NCI-H446 treated with DMSO at 0.1 percent for 48 hours (cell line): ENCODE results near the gene TMEM38A.
A peak's percentile ranks its signal among the peaks of the same experiment; 100 is the strongest.

Experiments
- DNase-seq: peaks from one replicate; lab custom pipeline; 2025; lab: John Stamatoyannopoulos, UW

Gene TMEM38A, protein sequence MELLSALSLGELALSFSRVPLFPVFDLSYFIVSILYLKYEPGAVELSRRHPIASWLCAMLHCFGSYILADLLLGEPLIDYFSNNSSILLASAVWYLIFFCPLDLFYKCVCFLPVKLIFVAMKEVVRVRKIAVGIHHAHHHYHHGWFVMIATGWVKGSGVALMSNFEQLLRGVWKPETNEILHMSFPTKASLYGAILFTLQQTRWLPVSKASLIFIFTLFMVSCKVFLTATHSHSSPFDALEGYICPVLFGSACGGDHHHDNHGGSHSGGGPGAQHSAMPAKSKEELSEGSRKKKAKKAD

GRCh38 chr19:16660763-16661479, at the start of gene TMEM38A:
TSS of gene TMEM38A (plus strand) at chr19:16661139. CDS start at chr19:16661218, 79 bp downstream.
- no peak for DNase-seq

GRCh38 chr19:16612636-16613035, 48.3 kb upstream of the TMEM38A start:
- DNase-seq, result no peak

DNA sequence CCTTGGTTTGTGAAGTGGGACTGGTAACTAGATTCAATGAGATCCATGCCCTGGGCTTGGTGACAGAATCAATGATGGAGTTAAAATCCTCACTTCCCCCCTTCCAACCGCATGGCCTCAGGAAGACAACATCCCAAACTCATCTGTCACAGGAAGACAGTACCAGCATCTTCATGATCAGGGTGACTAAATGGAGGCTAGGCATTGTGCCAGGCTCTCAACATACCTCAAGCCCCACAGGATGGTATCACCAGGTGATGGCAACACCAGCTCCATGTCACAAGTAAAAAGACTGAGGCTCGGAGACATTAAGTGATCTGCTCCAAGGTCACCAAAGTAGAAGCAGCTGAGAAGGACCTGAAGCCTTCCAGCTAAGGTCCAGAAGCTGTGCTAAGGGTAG, 47.1 kb upstream of the TMEM38A start:
- DNase-seq, result no peak

DNA sequence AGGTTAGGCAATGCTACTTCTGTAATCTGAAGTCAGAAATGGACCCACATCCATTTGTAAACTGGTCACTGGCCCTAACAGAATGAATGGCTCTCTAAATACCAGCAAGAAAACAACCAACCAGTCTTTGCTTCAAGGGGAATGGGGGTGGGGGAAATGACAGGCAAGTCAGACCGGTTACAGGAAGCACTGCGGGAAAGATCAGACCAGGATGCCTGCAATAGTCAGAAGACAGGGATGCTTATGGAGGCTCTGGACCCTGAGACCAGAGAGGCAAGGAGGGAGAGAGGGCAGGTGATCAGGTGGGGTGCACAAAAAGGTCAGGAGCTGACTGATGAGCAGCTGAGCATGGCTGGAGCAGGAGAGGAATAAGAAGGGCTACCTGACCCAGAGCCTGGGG, 46.0 kb upstream of the TMEM38A start:
- DNase-seq, result no peak

- DNase-seq, result no peak
These were observed 45.1 kb upstream of the TMEM38A start for GRCh38 chr19:16615808-16616207.

DNA sequence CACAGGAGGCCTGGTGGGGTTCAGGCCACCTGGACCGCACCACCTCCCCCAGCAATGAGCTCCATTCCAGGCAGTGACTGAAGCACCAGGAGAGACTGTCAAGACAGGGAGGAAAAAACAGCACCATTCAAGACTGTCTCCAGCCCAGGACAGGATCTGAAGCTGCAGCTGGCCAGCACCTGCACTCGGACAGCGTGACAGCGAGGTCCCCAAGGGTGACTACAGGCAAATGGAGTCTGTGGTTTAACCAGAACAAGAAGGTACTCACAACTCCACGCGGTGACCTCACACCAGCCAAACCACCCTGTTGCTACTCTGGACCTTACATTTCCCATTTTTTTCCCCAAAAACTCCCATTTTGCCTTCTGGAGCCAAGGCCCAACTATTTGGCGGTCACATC, 42.7 kb upstream of the TMEM38A start:
- DNase-seq, result no peak

- no peak for DNase-seq
These were observed 41.5 kb upstream of the TMEM38A start for GRCh38 chr19:16619457-16619856.

GRCh38 chr19:16620018-16620417, 40.9 kb upstream of the TMEM38A start:
- DNase-seq, result no peak

GRCh38 chr19:16620584-16620983, 40.4 kb upstream of the TMEM38A start:
- no peak for DNase-seq

DNA sequence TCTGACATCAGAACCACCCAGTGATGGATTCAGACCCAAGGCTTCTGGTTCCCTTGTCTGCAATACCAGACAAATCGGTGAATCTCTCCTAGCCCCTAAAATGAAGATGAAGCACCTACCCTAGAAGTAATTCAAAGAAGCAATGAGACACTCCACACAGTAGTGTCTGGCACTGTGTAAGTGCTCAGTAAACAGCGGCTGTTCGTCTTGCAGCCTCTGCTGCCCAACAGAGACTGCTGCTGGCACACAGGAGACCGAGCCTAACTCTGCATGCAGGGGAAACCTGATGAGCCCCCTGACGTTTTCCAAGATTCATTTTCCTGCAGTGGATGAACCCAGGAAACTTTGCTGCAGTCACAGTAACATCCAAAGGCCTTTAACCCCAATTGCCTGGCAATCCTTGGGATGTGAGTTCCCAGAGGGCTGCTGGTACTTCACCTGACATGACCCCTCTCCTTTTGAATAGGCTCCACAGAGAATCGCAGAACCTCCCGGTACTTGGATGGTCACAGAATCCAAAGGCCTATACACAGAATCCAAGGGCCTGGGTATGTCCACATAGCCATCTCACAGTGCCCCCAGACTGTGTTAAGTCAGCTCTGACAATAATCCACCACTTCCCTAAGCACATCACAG, 39.7 kb upstream of the TMEM38A start:
- no peak for DNase-seq

DNA sequence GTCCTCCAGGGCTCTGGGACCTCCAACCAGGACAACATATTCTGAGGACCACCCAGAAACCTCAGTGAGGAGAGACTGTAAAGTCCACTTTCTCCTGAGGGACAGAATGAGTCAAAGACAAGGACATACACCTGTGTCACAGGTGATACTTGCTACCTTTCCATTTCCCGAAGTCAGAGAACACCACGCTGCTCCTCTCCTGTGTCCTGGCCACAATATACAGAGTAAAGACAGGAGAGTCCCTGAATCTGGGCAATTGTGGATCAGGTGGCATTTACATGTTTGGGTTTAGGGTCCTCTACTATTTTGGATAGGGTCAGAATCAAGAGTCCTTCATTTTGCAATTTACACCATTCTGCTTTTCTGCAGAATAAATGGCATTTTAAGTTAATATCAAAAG, 37.9 kb upstream of the TMEM38A start:
- DNase-seq, result no peak

DNA sequence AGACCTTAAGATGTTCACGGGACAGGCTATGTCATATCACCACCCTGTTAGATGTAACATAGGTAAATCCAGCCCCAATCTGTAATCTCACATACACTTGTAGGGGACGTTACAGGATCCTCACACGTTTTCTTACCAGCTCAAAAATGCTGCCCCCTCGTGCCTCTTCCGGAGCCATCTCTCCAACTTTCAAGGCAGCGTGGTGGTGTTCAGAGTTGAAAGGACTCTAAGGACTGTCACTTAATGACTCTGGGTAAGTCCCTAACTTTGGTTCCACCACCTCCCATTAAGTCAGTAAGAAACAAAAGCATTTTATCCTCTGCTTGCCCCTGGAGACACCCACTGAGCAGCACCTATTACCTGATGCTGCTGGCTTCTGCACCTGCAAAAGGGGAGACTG, 37.4 kb upstream of the TMEM38A start:
- no peak for DNase-seq

GRCh38 chr19:16624236-16624635, 36.7 kb upstream of the TMEM38A start:
- no peak for DNase-seq

DNA sequence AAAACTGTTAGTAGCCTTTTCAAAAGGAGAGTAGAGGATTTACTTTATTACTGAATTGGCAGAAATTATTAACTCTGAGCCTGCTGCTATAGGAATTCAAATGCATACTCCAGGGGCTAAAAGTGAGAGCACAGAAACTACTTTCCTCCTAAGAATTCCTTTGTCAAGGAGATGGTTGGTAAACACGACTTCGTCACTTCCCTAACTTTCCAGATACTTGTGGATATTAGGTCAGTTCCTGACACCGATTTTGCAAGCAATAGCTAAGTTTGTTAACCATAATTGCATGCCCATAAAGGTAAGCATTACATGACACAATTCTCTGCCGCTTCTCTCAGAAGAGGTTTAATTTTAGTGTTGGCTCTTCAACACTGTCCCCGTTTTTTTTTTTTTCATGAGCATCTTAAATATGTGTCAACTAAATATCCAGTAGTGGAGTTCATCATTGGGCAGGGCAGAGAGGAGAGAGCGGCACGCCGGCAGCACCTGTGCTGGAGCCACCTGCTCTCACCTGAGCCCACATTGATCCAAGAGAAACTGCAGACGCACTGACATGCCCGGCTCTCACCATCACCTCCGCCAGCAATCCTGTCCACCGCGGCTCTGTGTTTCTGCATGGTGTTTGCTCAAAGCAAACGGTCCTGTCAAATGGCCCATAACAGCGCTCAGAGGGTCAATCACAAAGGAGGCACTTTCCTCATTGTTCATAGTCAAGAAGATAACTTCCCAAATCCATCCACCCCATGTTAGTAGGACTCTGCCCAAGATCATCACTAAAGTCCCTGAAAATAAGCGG, 35.6 kb upstream of the TMEM38A start:
- no peak for DNase-seq

GRCh38 chr19:16626796-16627192, 34.1 kb upstream of the TMEM38A start:
- DNase-seq, result no peak

DNA sequence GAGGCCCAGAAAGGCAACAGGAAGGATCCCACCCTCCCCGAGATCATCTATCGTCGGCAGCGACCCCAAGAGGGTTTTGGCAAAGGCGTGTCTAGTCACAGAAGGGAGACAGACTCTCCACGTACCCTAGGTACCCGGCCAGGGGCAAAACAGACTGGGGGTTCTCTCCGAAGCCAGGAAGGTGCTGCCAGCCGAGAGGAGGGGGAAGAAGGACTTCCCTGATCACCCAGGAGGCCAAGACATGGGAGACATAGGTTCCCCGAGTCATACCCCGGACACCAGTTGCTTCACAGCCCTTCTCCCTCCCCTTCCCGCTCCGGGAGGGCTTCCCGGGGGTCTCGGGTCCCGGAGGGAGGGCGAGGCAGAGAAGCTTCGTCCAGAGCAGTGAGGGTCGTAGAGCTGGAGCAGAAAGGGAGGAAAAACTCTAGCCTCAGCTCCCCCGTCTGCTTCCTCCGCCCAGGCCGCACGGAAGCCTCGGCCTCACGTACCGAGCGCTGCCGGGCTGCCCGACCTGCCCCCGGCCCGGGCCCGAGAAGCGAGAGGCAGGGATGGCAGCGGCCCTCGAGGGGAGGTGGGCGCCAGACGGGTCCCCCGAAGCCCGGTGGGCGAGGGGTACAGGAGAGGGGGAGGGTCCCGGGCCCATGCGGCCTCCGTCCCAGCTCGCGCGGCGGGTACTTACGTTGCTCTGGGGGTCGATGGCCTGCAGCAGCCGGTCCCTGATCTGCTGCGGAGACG, 33.6 kb upstream of the TMEM38A start:
- no peak for DNase-seq

DNA sequence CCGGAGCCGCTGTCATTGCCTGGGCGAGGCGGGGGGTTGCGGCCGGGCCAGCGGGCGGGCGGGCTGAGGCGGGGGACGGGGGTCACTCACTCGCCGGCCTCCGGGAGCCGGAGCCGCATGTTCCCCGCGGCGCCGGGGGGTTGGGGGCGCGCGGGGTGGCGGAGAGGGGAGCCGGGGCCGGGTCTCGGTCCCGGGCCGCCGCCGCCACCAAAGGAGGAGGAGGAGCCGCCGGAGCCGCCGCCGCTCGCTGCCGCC, 33.1 kb upstream of the TMEM38A start:
- no peak for DNase-seq

GRCh38 chr19:16628183-16628983, 32.6 kb upstream of the TMEM38A start, which contains the start of gene MED26:
TSS of gene MED26 (minus strand) at chr19:16628204. CDS start at chr19:16627943, 261 bp downstream.
- DNase-seq, result peak; percentile 94

DNA sequence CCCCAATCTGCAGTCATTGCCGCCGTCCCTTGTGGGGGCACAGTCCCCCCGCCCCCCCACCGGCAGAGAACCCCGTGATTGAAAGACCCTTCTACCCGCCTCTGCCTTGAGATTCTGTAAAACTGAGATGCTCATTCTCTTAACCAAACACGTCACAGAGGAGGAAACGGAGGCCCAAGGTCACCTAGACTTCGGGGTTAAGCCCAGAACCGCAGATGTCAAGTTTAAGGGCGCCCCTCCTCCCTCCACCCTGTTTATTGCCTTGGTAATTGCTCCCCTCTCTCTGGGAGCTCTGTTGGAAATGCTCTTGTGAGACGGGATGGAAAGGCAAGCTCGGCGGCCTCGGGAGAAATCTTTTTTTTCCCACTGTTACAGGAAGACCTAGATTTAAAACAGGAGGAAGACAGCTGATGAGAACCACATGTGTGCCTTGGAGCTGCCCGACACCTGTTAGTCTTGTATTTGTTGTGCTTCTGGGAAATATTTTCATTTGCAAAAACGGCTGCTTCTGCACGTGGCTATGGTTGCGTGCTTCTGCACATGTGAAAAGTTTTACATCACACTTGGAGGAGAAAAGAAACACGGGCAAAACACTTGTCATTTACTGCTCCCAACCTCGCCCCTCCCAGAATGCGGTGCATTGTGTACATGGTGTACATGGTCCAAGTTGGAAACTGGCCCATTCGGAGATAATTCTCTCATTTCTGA, 31.8 kb upstream of the TMEM38A start:
- no peak for DNase-seq

- DNase-seq, result no peak
These were observed 29.5 kb upstream of the TMEM38A start for GRCh38 chr19:16631465-16631864.
